Endothelial cell (in vitro differentiated cells): Measurements from ENCODE around the gene MFRP. TPM values are rescaled to one million over a fixed set of nuclear protein-coding genes. Genes with fewer than 3 reads are reported as not detected.

Experiments used
- DNase-seq: peaks from one replicate; pipeline ENCODE4 v3.0.0; 2021; ENCODE audit warnings: low spot score
- H3K27ac Mint-ChIP-seq: one replicate; pipeline ENCODE4 v1.8.0; 2021; ENCODE audit warnings: mixed read lengths, inconsistent platforms; ENCODE audit not compliant: unreplicated experiment
- H3K27me3 Mint-ChIP-seq: one replicate; pipeline ENCODE4 v1.8.0; 2021; ENCODE audit warnings: mild to moderate bottlenecking, moderate library complexity, mixed read lengths, inconsistent platforms; ENCODE audit not compliant: unreplicated experiment
- H3K36me3 Mint-ChIP-seq: one replicate; pipeline ENCODE4 v1.8.0; 2021; ENCODE audit warnings: mild to moderate bottlenecking, low read depth, mixed read lengths, inconsistent platforms; ENCODE audit not compliant: unreplicated experiment
- H3K4me1 Mint-ChIP-seq: one replicate; pipeline ENCODE4 v1.8.0; 2021; ENCODE audit warnings: mild to moderate bottlenecking, mixed read lengths, inconsistent platforms; ENCODE audit not compliant: unreplicated experiment
- H3K4me3 Mint-ChIP-seq: one replicate; pipeline ENCODE4 v1.8.0; 2021; ENCODE audit warnings: mild to moderate bottlenecking, mixed read lengths, inconsistent platforms; ENCODE audit not compliant: unreplicated experiment
- H3K9me3 Mint-ChIP-seq: one replicate; pipeline ENCODE4 v1.8.0; 2021; ENCODE audit warnings: mixed read lengths, inconsistent platforms; ENCODE audit not compliant: unreplicated experiment
- total RNA-seq: library from RNA; stranded (reverse); fragmentation: NEBNext Ultra II Directional; extraction: Animal tissue kit (Norgen Biotek cat#: 25700); gene quantifications from one replicate; pipeline ENCODE4 v1.2.1, GENCODE V29; 2021; ENCODE audit not compliant: unreplicated experiment
- TF ChIP-seq, protein P1 (sequence below): fragments of 200-600 bp; sonication (generic); IDR thresholded peaks from one replicate; pipeline ENCODE4 v1.5.0; 2021; ENCODE audit warnings: antibody characterized with exemption; ENCODE audit not compliant: unreplicated experiment

Gene MFRP
- total RNA-seq, 1 donor from 2014 or later: 0.13 TPM

DNA sequence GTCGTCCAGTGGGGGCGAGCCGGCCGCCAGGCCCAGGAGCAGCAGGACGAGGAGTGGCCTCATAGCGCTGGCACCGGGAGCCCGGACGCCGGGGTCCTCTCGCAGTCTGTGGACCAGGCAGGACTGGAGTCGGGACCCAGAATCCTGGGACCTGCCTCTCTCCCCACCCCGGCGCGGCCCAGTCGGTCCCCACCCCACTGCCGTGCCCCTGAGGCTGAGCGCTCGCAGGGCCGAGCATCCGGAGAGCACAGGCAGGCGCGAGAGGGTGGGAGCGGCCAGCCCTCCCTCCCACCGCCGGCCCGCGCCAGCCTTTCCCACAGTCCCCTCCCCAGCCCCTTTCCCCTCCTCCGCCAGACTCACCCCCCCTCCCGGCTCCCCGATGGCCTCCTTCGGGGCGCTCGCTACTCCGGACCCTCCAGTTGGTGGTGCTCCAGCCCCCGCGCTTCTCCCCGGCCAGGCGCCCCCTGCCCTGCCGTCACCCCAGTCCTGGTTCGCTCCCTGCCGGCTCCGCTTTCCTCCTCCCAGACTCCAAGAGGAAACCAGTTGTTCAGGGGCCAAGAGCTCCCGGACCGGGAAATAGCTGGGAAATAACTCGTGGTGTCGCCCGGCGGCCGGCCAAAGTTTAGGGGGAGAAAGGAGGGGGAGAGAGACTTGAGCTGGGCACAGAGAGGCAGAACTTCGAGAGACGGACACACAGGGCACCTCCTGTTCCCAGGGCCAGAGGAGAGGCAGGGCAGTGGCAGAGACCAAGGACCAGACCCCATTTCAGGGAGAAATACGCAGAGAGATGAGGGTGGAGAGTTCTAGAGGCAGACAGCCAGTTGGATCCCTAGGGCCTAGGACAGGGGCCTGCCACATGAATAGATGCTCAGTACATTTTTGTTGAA is 5.9 kb downstream of the MFRP start, which contains the start of gene C1QTNF5:
Gene C1QTNF5, minus strand, starts transcription at position 549 of the 887 bp plus-strand sequence. Its CDS starts 486 bp downstream, at position 63.
- Mint-ChIP-seq H3K36me3 (no peaks in the 10 kb centered on the region), H3K9me3 (no peaks in the 10 kb centered on the region), H3K4me3 (peak within 1 kb of the TSS; percentile 85), H3K27ac (peak within 1 kb of the TSS; percentile 72), H3K27me3 (peaks cover 23% of the 10 kb centered on the region), H3K4me1 (peaks cover 38% of the 10 kb centered on the region)
- peak; percentile 60 for DNase-seq
- TF ChIP-seq, protein P1, sequence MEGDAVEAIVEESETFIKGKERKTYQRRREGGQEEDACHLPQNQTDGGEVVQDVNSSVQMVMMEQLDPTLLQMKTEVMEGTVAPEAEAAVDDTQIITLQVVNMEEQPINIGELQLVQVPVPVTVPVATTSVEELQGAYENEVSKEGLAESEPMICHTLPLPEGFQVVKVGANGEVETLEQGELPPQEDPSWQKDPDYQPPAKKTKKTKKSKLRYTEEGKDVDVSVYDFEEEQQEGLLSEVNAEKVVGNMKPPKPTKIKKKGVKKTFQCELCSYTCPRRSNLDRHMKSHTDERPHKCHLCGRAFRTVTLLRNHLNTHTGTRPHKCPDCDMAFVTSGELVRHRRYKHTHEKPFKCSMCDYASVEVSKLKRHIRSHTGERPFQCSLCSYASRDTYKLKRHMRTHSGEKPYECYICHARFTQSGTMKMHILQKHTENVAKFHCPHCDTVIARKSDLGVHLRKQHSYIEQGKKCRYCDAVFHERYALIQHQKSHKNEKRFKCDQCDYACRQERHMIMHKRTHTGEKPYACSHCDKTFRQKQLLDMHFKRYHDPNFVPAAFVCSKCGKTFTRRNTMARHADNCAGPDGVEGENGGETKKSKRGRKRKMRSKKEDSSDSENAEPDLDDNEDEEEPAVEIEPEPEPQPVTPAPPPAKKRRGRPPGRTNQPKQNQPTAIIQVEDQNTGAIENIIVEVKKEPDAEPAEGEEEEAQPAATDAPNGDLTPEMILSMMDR: no peak

DNA sequence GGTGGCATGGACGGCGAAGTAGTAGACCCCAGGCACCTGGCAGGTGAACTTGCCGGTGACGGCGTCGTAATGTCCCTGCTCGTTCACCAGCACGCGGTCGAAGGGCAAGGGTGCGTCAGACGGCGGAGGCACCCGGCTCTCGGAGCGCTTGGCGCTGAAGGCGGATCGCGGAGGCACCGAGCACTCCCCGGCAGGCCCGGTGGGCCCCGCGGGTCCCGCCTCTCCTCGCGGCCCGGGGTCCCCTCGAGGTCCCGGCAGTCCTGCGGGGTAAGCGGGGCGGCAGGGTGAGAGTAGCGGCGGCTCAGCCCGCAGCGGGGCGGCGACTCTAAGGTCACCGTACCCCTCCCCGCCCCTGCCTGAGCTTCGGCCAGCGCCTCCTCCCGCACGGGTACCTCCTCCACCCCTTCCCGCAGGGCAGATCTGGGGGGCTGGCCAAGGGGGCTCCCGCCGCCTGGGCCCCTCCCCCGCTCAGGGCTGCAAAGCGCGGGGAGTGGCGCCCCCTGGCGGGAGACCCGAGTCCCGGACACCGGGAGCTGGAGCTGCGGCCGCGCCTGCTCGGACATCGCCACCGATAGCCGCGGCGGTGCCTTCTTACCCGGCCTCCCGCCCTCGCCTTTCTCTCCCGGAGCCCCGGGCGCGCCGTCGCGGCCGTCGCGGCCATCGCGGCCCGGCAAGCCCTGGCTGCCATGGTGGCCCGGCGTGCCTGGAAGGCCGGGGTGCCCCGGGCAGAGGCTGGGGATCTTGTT is 6.7 kb downstream of the MFRP start:
- Mint-ChIP-seq H3K9me3 (no peaks in the 10 kb centered on the region), H3K36me3 (no peaks in the 10 kb centered on the region), H3K4me3 (peak overlapping the region; percentile 37), H3K4me1 (peaks cover 46% of the 10 kb centered on the region), H3K27me3 (peaks cover 21% of the 10 kb centered on the region), H3K27ac (no peak overlapping the region)
- TF ChIP-seq, protein P1: peak; percentile 99
- peak; percentile 80 for DNase-seq

DNA sequence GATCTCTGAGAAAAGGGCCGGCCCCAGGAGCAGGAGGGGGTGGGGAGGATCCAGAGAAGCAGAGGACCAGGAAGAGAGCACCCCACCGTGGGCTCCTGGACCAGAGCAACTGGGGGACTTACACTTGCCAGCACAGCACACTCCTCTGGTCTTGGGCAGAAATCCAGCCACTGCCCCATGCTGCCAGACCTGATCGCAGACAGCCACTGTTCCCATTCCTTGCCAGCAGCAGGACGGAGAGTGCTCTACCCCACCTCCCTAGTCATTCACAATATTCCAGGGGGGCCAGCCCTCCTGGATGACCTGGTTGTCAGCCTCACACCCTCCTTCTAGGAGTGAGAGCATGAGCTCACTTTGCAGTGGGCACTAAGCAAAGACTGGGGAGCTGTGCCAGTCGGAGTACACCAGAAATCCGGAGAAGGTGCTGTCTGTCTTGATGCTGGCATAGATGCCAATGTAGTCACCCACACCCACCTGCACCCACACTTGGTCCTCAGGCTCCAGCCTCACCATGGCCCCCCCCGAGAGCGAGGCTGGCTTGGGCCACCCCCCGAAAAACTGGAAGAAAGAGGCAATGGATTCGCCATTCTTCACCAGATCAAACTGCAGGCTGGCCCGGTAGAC is 7.4 kb downstream of the MFRP start:
- no peak overlapping the region for H3K27ac Mint-ChIP-seq
- H3K4me3 Mint-ChIP-seq: peak overlapping the region; percentile 37
- no peaks in the 10 kb centered on the region for H3K9me3 Mint-ChIP-seq
- TF ChIP-seq, protein P1: no peak
- DNase-seq: no peak
- H3K36me3 Mint-ChIP-seq: no peaks in the 10 kb centered on the region
- peaks cover 48% of the 10 kb centered on the region for H3K4me1 Mint-ChIP-seq
- peaks cover 19% of the 10 kb centered on the region for H3K27me3 Mint-ChIP-seq

DNA sequence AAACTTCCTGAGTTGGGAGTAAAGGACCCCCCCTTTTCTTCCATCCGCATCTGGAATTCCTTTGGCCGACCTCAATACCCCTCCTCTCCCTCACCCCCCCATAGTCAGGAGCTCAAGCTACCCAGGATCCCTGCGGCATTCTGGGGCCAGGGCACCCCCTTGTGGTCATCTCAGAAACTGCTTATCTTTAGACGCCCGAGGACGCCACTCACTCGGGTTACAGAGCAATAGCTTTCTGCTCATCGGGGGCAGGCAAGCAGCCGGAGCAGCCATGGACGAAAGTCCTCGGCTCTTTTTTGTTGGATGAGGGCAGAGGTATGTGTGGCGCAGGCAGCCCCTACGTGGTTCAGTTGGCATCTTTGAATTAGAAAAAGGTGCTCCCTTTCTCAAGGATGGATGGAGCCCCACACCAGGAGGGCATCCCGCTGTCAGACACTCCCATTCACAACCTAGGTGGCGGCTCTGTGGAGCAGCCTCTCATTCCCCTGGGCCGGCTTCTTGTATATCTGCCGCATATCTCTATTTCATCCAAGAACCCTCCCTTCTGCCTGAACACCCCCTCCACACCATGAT is 8.1 kb downstream of the MFRP start:
- Mint-ChIP-seq H3K27ac (no peak overlapping the region), H3K9me3 (no peaks in the 10 kb centered on the region), H3K4me1 (peaks cover 45% of the 10 kb centered on the region), H3K36me3 (no peaks in the 10 kb centered on the region), H3K4me3 (no peak overlapping the region), H3K27me3 (peaks cover 17% of the 10 kb centered on the region)
- peak; percentile 83 for DNase-seq
- TF ChIP-seq, protein P1: peak; percentile 89
